K562 (cell line): ENCODE measurements around the gene AHCYL1. TPM values are rescaled to one million over a fixed set of nuclear protein-coding genes. Genes with fewer than 3 reads are reported as not detected.

Experiments
- ATF7 ChIP-seq: fragments of 450-650 bp; IDR thresholded peaks from 2 replicates; pipeline ENCODE4 v1.7.1; 2014; ENCODE audit warnings: mild to moderate bottlenecking, moderate library complexity
- FOXM1 ChIP-seq, 2 experiments: fragments of 450-650 bp in 1 of 2; sonication (generic) in 1 of 2; formaldehyde crosslinking in 1 of 2; IDR thresholded peaks; 2 replicates each; pipeline versions ENCODE4 v1.6.1 to v1.9.0; 2017 to 2022; ENCODE audit warnings: low read depth in 2 of 2, mild to moderate bottlenecking in 2 of 2, missing genetic modification reagents in 1 of 2, moderate library complexity in 1 of 2
- GTF2F1 ChIP-seq: IDR thresholded peaks from 2 replicates; pipeline ENCODE4 v1.6.1; 2011; ENCODE audit warnings: low read depth, low read length, improper control_type of control experiment
- NFE2 ChIP-seq: IDR thresholded peaks from 2 replicates; pipeline ENCODE4 v1.6.1; 2014; ENCODE audit warnings: antibody characterized with exemption, low read depth
- PCBP2 ChIP-seq: fragments of 200-400 bp; formaldehyde crosslinking; IDR thresholded peaks from 2 replicates; pipeline ENCODE4 v1.6.1; 2018; ENCODE audit warnings: low read length, low read depth, mild to moderate bottlenecking, moderate library complexity; ENCODE audit not compliant: poor library complexity, severe bottlenecking
- TBP ChIP-seq: optimal IDR thresholded peaks from 2 replicates; pipeline ENCODE3; 2011; ENCODE audit warnings: low read depth, low read length, improper control_type of control experiment
- ZC3H4 ChIP-seq: sonication (generic); formaldehyde crosslinking; IDR thresholded peaks from 2 replicates; pipeline ENCODE4 v1.9.0; 2021; ENCODE audit warnings: missing genetic modification reagents, borderline replicate concordance
- ZNF41 ChIP-seq: fragments of 250-450 bp; sonication (Bioruptor Pico); conservative IDR thresholded peaks from 2 replicates; pipeline ENCODE4 v1.4.0; 2020; ENCODE audit warnings: mild to moderate bottlenecking
- polyA plus RNA-seq, 8 experiments: library from polyadenylated mRNA; depleted of rRNA in 4 of 8; stranded (reverse) in 5 of 8; unstranded in 3 of 8; fragments of >200 nt; fragmentation: Nextera tagmentation in 2 of 8; fragmentation: Illumina TruSeq in 1 of 8; extraction: Ambion mirVana in 2 of 8; extraction: Trizol in 1 of 8; gene quantifications; 2 replicates each; pipeline versions ENCODE4 v1.2.1 to v1.2.3, GENCODE V29; 2011 to 2014; ENCODE audit warnings: inconsistent platforms in 1 of 8, missing spikeins in 1 of 8
- total RNA-seq, 7 experiments: library from RNA; depleted of rRNA in 6 of 7; stranded (reverse); fragments of >200 nt in 6 of 7; fragmentation: Illumina TruSeq in 2 of 7; extraction: Trizol in 2 of 7; gene quantifications; 2 replicates each; pipeline versions ENCODE4 v1.2.1 to v1.2.3, GENCODE V29; 2011 to 2021; ENCODE audit warnings: low replicate concordance in 1 of 7
- TF ChIP-seq, protein P1 (sequence below): fragments of 450-650 bp; IDR thresholded peaks from 2 replicates; pipeline ENCODE4 v1.6.1; 2017; ENCODE audit warnings: antibody characterized with exemption, mild to moderate bottlenecking
- TF ChIP-seq, protein P2 (sequence below): sonication (generic); formaldehyde crosslinking; IDR thresholded peaks from 2 replicates; pipeline ENCODE4 v1.8.0; 2022; ENCODE audit warnings: mild to moderate bottlenecking, missing genetic modification reagents
- TF ChIP-seq, protein P3 (sequence below): sonication (generic); formaldehyde crosslinking; IDR thresholded peaks from 2 replicates; pipeline ENCODE4 v1.8.0; 2022; ENCODE audit warnings: mild to moderate bottlenecking, missing genetic modification reagents
- TF ChIP-seq, protein P4 (sequence below): sonication (generic); formaldehyde crosslinking; IDR thresholded peaks from 2 replicates; pipeline ENCODE4 v1.8.1; 2023; ENCODE audit warnings: mild to moderate bottlenecking, missing genetic modification reagents
- TF ChIP-seq, protein P5 (sequence below): fragments of 250-450 bp; sonication (Bioruptor Pico); IDR thresholded peaks from 2 replicates; pipeline ENCODE4 v1.8.0; 2021; ENCODE audit warnings: mild to moderate bottlenecking, moderate library complexity

Gene AHCYL1
- total and polyA plus RNA-seq, 9 of the 15 experiments (the other 6 are each of a cell fraction or from before 2014, with no cell fraction given), result 27.3 to 118 (median 44.5) TPM

DNA sequence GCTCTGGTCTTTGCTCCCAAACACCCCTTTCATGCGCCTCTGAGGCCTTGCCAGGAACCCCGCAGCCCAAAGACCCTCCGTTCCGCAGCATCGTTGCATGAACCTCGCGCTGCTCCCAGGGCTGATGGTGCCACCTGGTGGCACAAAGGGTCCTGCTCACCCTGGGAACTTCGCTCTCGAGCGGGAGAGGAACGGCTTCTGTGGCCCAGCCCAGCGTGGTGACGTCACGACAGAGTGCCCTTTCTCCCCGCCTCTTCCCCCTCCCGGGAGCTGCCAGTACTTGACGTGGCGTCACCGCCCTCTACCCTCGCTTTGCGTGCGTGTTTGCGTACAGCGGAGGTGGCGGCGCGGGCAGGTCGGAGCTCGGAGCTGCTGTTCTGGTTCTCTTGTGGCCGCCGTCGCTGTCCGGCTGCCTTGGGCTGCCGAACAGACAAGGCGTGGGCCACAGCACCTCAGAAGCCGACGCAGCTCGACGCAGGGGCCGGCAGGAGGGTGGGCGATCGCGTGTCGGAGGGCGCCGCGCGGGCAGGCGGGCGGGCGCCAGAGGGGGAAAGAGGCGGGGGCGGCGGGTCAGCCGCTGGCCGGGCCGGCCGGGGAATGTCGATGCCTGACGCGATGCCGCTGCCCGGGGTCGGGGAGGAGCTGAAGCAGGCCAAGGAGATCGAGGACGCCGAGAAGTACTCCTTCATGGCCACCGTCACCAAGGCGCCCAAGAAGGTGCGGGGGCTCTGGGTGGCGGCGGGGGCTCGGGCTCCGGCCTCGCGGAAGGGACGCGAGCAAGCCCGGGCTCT lies at the start of gene AHCYL1 (continued):
- TF ChIP-seq, protein P1, sequence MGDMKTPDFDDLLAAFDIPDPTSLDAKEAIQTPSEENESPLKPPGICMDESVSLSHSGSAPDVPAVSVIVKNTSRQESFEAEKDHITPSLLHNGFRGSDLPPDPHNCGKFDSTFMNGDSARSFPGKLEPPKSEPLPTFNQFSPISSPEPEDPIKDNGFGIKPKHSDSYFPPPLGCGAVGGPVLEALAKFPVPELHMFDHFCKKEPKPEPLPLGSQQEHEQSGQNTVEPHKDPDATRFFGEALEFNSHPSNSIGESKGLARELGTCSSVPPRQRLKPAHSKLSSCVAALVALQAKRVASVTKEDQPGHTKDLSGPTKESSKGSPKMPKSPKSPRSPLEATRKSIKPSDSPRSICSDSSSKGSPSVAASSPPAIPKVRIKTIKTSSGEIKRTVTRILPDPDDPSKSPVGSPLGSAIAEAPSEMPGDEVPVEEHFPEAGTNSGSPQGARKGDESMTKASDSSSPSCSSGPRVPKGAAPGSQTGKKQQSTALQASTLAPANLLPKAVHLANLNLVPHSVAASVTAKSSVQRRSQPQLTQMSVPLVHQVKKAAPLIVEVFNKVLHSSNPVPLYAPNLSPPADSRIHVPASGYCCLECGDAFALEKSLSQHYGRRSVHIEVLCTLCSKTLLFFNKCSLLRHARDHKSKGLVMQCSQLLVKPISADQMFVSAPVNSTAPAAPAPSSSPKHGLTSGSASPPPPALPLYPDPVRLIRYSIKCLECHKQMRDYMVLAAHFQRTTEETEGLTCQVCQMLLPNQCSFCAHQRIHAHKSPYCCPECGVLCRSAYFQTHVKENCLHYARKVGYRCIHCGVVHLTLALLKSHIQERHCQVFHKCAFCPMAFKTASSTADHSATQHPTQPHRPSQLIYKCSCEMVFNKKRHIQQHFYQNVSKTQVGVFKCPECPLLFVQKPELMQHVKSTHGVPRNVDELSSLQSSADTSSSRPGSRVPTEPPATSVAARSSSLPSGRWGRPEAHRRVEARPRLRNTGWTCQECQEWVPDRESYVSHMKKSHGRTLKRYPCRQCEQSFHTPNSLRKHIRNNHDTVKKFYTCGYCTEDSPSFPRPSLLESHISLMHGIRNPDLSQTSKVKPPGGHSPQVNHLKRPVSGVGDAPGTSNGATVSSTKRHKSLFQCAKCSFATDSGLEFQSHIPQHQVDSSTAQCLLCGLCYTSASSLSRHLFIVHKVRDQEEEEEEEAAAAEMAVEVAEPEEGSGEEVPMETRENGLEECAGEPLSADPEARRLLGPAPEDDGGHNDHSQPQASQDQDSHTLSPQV, result peak; percentile 83
- TF ChIP-seq TBP (peak; percentile 94), FOXM1 (IDR thresholded peaks at IDR 0.05; ENCODE audit: low read depth) (no peak), FOXM1 (CRISPR knock-in tag; IDR thresholded peaks at IDR 0.05; ENCODE audit: low read depth) (peak; percentile 71; the same call in 1 of the 2 replicates), NFE2 (peak; percentile 35; the same call in 1 of the 2 replicates), ZC3H4 (no peak; the same call in 1 of the 2 replicates), PCBP2 (no peak), ATF7 (peak; percentile 99), GTF2F1 (0 out of 2 replicates have a peak, but pooled peaks have one; percentile 22), ZNF41 (no peak; the same call in 1 of the 2 replicates)
- TF ChIP-seq, protein P2, sequence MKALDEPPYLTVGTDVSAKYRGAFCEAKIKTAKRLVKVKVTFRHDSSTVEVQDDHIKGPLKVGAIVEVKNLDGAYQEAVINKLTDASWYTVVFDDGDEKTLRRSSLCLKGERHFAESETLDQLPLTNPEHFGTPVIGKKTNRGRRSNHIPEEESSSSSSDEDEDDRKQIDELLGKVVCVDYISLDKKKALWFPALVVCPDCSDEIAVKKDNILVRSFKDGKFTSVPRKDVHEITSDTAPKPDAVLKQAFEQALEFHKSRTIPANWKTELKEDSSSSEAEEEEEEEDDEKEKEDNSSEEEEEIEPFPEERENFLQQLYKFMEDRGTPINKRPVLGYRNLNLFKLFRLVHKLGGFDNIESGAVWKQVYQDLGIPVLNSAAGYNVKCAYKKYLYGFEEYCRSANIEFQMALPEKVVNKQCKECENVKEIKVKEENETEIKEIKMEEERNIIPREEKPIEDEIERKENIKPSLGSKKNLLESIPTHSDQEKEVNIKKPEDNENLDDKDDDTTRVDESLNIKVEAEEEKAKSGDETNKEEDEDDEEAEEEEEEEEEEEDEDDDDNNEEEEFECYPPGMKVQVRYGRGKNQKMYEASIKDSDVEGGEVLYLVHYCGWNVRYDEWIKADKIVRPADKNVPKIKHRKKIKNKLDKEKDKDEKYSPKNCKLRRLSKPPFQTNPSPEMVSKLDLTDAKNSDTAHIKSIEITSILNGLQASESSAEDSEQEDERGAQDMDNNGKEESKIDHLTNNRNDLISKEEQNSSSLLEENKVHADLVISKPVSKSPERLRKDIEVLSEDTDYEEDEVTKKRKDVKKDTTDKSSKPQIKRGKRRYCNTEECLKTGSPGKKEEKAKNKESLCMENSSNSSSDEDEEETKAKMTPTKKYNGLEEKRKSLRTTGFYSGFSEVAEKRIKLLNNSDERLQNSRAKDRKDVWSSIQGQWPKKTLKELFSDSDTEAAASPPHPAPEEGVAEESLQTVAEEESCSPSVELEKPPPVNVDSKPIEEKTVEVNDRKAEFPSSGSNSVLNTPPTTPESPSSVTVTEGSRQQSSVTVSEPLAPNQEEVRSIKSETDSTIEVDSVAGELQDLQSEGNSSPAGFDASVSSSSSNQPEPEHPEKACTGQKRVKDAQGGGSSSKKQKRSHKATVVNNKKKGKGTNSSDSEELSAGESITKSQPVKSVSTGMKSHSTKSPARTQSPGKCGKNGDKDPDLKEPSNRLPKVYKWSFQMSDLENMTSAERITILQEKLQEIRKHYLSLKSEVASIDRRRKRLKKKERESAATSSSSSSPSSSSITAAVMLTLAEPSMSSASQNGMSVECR (CRISPR knock-in tag), result peak; percentile 83
- TF ChIP-seq, protein P3, sequence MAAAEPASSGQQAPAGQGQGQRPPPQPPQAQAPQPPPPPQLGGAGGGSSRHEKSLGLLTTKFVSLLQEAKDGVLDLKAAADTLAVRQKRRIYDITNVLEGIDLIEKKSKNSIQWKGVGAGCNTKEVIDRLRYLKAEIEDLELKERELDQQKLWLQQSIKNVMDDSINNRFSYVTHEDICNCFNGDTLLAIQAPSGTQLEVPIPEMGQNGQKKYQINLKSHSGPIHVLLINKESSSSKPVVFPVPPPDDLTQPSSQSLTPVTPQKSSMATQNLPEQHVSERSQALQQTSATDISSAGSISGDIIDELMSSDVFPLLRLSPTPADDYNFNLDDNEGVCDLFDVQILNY (CRISPR knock-in tag), result peak; percentile 93
- TF ChIP-seq, protein P4, sequence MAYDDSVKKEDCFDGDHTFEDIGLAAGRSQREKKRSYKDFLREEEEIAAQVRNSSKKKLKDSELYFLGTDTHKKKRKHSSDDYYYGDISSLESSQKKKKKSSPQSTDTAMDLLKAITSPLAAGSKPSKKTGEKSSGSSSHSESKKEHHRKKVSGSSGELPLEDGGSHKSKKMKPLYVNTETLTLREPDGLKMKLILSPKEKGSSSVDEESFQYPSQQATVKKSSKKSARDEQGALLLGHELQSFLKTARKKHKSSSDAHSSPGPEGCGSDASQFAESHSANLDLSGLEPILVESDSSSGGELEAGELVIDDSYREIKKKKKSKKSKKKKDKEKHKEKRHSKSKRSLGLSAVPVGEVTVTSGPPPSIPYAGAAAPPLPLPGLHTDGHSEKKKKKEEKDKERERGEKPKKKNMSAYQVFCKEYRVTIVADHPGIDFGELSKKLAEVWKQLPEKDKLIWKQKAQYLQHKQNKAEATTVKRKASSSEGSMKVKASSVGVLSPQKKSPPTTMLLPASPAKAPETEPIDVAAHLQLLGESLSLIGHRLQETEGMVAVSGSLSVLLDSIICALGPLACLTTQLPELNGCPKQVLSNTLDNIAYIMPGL (CRISPR knock-in tag), result peak; percentile 88
- TF ChIP-seq, protein P5, sequence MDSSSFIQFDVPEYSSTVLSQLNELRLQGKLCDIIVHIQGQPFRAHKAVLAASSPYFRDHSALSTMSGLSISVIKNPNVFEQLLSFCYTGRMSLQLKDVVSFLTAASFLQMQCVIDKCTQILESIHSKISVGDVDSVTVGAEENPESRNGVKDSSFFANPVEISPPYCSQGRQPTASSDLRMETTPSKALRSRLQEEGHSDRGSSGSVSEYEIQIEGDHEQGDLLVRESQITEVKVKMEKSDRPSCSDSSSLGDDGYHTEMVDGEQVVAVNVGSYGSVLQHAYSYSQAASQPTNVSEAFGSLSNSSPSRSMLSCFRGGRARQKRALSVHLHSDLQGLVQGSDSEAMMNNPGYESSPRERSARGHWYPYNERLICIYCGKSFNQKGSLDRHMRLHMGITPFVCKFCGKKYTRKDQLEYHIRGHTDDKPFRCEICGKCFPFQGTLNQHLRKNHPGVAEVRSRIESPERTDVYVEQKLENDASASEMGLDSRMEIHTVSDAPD, result no peak
